Neural crest cell (in vitro differentiated cells): ENCODE results near the gene DCN. TPM values are rescaled to one million over a fixed set of nuclear protein-coding genes. Genes with fewer than 3 reads are reported as not detected.

Experiments
- DNase-seq: peaks from one replicate; pipeline ENCODE4 v3.0.0; 2021; ENCODE audit warnings: low read depth, mixed read lengths, low spot score
- H3K27ac Mint-ChIP-seq: one replicate; pipeline ENCODE4 v1.8.0; 2021; ENCODE audit warnings: mild to moderate bottlenecking, mixed read lengths; ENCODE audit not compliant: unreplicated experiment
- H3K27me3 Mint-ChIP-seq: 2 replicates; pipeline ENCODE4 v1.8.0; 2021; ENCODE audit warnings: low read depth, mild to moderate bottlenecking, mixed read lengths
- H3K36me3 Mint-ChIP-seq: 2 replicates; pipeline ENCODE4 v1.8.0; 2021; ENCODE audit warnings: low read depth, mild to moderate bottlenecking, mixed read lengths
- H3K4me1 Mint-ChIP-seq: 2 replicates; pipeline ENCODE4 v1.8.0; 2021; ENCODE audit warnings: mixed read lengths
- H3K4me3 Mint-ChIP-seq: one replicate; pipeline ENCODE4 v1.8.0; 2021; ENCODE audit warnings: mild to moderate bottlenecking, mixed read lengths
- H3K9me3 Mint-ChIP-seq: 2 replicates; pipeline ENCODE4 v1.8.0; 2021; ENCODE audit warnings: mixed read lengths
- CTCF ChIP-seq: fragments of 200-600 bp; sonication (generic); conservative IDR thresholded peaks from 2 replicates; pipeline ENCODE4 v1.5.0; 2021; ENCODE audit warnings: antibody characterized with exemption, mild to moderate bottlenecking
- total RNA-seq: library from RNA; stranded (reverse); gene quantifications from 2 replicates; pipeline ENCODE4 v1.2.1, GENCODE V29; 2021

DCN gene
- total RNA-seq, 1 donor from 2014 or later, result 19.6 TPM

- no peaks in the 10 kb centered on the region for H3K27me3 Mint-ChIP-seq
- H3K27ac Mint-ChIP-seq, result no peak overlapping the region
Measured at GRCh38 chr12:91098461-91098860, 84.2 kb downstream of the DCN start.

GRCh38 chr12:91094957-91095356 lies 87.7 kb downstream of the DCN start:
- TF ChIP-seq CTCF, result no peak
- Mint-ChIP-seq H3K4me1 (no peaks in the 10 kb centered on the region), H3K27me3 (no peaks in the 10 kb centered on the region), H3K27ac (no peak overlapping the region), H3K9me3 (peaks cover 6% of the 10 kb centered on the region), H3K36me3 (peaks cover 4% of the 10 kb centered on the region), H3K4me3 (no peak overlapping the region)
- DNase-seq, result no peak

More at GRCh38 chr12:91098461-91098860, 84.2 kb downstream of the DCN start:
- TF ChIP-seq CTCF, result no peak
- Mint-ChIP-seq H3K4me1 (no peaks in the 10 kb centered on the region), H3K36me3 (no peaks in the 10 kb centered on the region), H3K4me3 (no peak overlapping the region), H3K9me3 (peaks cover 4% of the 10 kb centered on the region)
- DNase-seq, result no peak

- H3K27ac Mint-ChIP-seq, result no peak overlapping the region
- H3K4me3 Mint-ChIP-seq, result no peak overlapping the region
- no peaks in the 10 kb centered on the region for H3K27me3 Mint-ChIP-seq
- no peak for DNase-seq
- peaks cover 7% of the 10 kb centered on the region for H3K36me3 Mint-ChIP-seq
- no peaks in the 10 kb centered on the region for H3K4me1 Mint-ChIP-seq
- TF ChIP-seq CTCF, result no peak
- H3K9me3 Mint-ChIP-seq, result peaks cover 11% of the 10 kb centered on the region
Measured at GRCh38 chr12:91094032-91094662, 88.5 kb downstream of the DCN start.

- TF ChIP-seq CTCF, result no peak
- H3K27ac Mint-ChIP-seq, result no peak overlapping the region
- DNase-seq, result no peak
- peaks cover 15% of the 10 kb centered on the region for H3K36me3 Mint-ChIP-seq
- H3K9me3 Mint-ChIP-seq, result peaks cover 17% of the 10 kb centered on the region
- H3K27me3 Mint-ChIP-seq, result no peaks in the 10 kb centered on the region
- H3K4me1 Mint-ChIP-seq, result no peaks in the 10 kb centered on the region
- no peak overlapping the region for H3K4me3 Mint-ChIP-seq
Measured at GRCh38 chr12:91093341-91093740, 89.3 kb downstream of the DCN start.

GRCh38 chr12:91091916-91092715 lies 90.5 kb downstream of the DCN start:
- Mint-ChIP-seq H3K27ac (no peak overlapping the region), H3K4me3 (no peak overlapping the region), H3K4me1 (no peaks in the 10 kb centered on the region), H3K9me3 (peaks cover 23% of the 10 kb centered on the region), H3K27me3 (no peaks in the 10 kb centered on the region), H3K36me3 (peaks cover 16% of the 10 kb centered on the region)
- TF ChIP-seq CTCF, result no peak
- DNase-seq, result no peak

Other genes with a start within 250 kb of the DCN start
- gene CCER1, start 227.6 kb downstream of the DCN start, total RNA-seq, result not detected in 2 replicates
- gene EPYC, start 177.8 kb downstream of the DCN start, total RNA-seq, result not detected in 2 replicates
- gene KERA, start 124.8 kb downstream of the DCN start, total RNA-seq, result not detected in 2 replicates
- gene LUM, start 71.3 kb downstream of the DCN start, total RNA-seq, result 30.2 and 33.9 TPM in 2 replicates